CD4-positive, CD25-positive, alpha-beta regulatory T cell (primary cell): ENCODE results near the gene GPC5. TPM values are rescaled to one million over a fixed set of nuclear protein-coding genes. Genes with fewer than 3 reads are reported as not detected.

ENCODE experiments used
- ATAC-seq, 2 donors: fragments of 150-1000 bp; cut with Tn5 transposase; one replicate each; pipeline ENCODE4 v1.10.0; 2021; ENCODE audit warnings: low read depth in 2 of 2, moderate number of reproducible peaks in 2 of 2, moderate library complexity in 1 of 2
- DNase-seq, 3 donors: peaks; one replicate each; pipeline versions ENCODE4 v3.0.0 to v3.0.0-alpha.2; 2012 to 2022; ENCODE audit warnings: mixed read lengths in 1 of 3
- H3K27ac ChIP-seq: one replicate; pipeline ENCODE4 v1.7.0; 2013; ENCODE audit warnings: mild to moderate bottlenecking, low read length; ENCODE audit not compliant: insufficient read depth, poor library complexity, severe bottlenecking
- H3K27me3 ChIP-seq: one replicate; pipeline ENCODE4 v1.7.0; 2013; ENCODE audit warnings: low read length; ENCODE audit not compliant: control insufficient read depth, insufficient read depth
- H3K36me3 ChIP-seq: one replicate; pipeline ENCODE4 v1.7.0; 2013; ENCODE audit warnings: mild to moderate bottlenecking, low read length, moderate library complexity; ENCODE audit not compliant: control insufficient read depth, insufficient read depth
- H3K4me1 ChIP-seq: 2 replicates; pipeline ENCODE4 v1.7.0; 2013; ENCODE audit warnings: mild to moderate bottlenecking, low read length; ENCODE audit not compliant: insufficient read depth, control insufficient read depth, poor library complexity, severe bottlenecking
- H3K4me3 ChIP-seq: one replicate; pipeline ENCODE4 v1.7.0; 2013; ENCODE audit warnings: low read depth, mild to moderate bottlenecking, low read length, moderate library complexity
- H3K9me3 ChIP-seq, 2 experiments: 1 replicate in 1 of 2; 2 replicates in 1 of 2; pipeline ENCODE4 v1.7.0; 2013; ENCODE audit warnings: low read length in 2 of 2, mild to moderate bottlenecking in 1 of 2, moderate library complexity in 1 of 2; ENCODE audit not compliant: control insufficient read depth in 2 of 2
- H3K27ac Mint-ChIP-seq, 3 donors: one replicate each; pipeline ENCODE4 v1.8.0; 2020 to 2022; ENCODE audit warnings: mild to moderate bottlenecking in 3 of 3, mixed read lengths in 3 of 3, moderate library complexity in 2 of 3
- H3K27me3 Mint-ChIP-seq: one replicate; pipeline ENCODE4 v1.8.0; 2022; ENCODE audit warnings: mild to moderate bottlenecking, mixed read lengths
- H3K36me3 Mint-ChIP-seq: one replicate; pipeline ENCODE4 v1.8.0; 2020; ENCODE audit warnings: mixed read lengths
- H3K4me1 Mint-ChIP-seq, 4 donors: one replicate each; pipeline ENCODE4 v1.8.0; 2020 to 2022; ENCODE audit warnings: mixed read lengths in 4 of 4, mild to moderate bottlenecking in 1 of 4
- H3K4me3 Mint-ChIP-seq, 4 donors: one replicate each; pipeline ENCODE4 v1.8.0; 2020 to 2022; ENCODE audit warnings: mild to moderate bottlenecking in 4 of 4, mixed read lengths in 4 of 4, moderate library complexity in 3 of 4
- H3K9me3 Mint-ChIP-seq, 7 donors: one replicate each; pipeline ENCODE4 v1.8.0; 2020 to 2022; ENCODE audit warnings: mixed read lengths in 7 of 7, mild to moderate bottlenecking in 3 of 7, moderate library complexity in 2 of 7
- polyA plus RNA-seq, 4 donors: library from polyadenylated mRNA; unstranded; fragments of 300-500 nt; fragmentation: Illumina TruSeq; gene quantifications; one replicate each; pipeline ENCODE4 v1.2.3, GENCODE V29; 2021
- total RNA-seq: library from RNA; stranded (reverse); gene quantifications from one replicate; pipeline ENCODE4 v1.2.3, GENCODE V29; 2022

GPC5 gene
- total and polyA plus RNA-seq, 5 donors from 2014 or later = 0.29 to 0.81 (median 0.59) TPM; not detected in 2

- no peak overlapping the region for H3K4me3 ChIP-seq
- no peaks in the 10 kb centered on the region for H3K4me1 ChIP-seq
- H3K27ac ChIP-seq = no peak overlapping the region
- Mint-ChIP-seq H3K27ac (no peak overlapping the region), H3K4me3 (no peak overlapping the region), H3K27me3 (peaks cover 4% of the 10 kb centered on the region), H3K4me1 (no peaks in the 10 kb centered on the region), H3K36me3 (no peaks in the 10 kb centered on the region), H3K9me3 (peaks cover 0 to 6% (median 0%) of the 10 kb centered on the region in 7 donors)
- H3K36me3 ChIP-seq = no peaks in the 10 kb centered on the region
- H3K27me3 ChIP-seq = no peaks in the 10 kb centered on the region
- no peak for ATAC-seq
- DNase-seq = no peak
- H3K9me3 ChIP-seq = no peaks in the 10 kb centered on the region
Observed at GRCh38 chr13:91572439-91572838, 174.0 kb downstream of the GPC5 start.

GRCh38 chr13:91572944-91573598 lies 174.7 kb downstream of the GPC5 start:
- DNase-seq = no peak
- no peaks in the 10 kb centered on the region for H3K36me3 ChIP-seq
- no peak overlapping the region for H3K27ac ChIP-seq
- Mint-ChIP-seq H3K36me3 (no peaks in the 10 kb centered on the region), H3K9me3 (peaks cover 0 to 8% (median 0%) of the 10 kb centered on the region in 7 donors), H3K4me1 (no peaks in the 10 kb centered on the region), H3K27ac (no peak overlapping the region), H3K27me3 (peaks cover 4% of the 10 kb centered on the region), H3K4me3 (no peak overlapping the region)
- no peaks in the 10 kb centered on the region for H3K4me1 ChIP-seq
- no peak overlapping the region for H3K4me3 ChIP-seq
- no peak for ATAC-seq
- no peaks in the 10 kb centered on the region for H3K9me3 ChIP-seq
- no peaks in the 10 kb centered on the region for H3K27me3 ChIP-seq

- Histone ChIP-seq H3K9me3 (no peaks in the 10 kb centered on the region), H3K4me3 (no peak overlapping the region), H3K4me1 (no peaks in the 10 kb centered on the region), H3K27ac (no peak overlapping the region), H3K27me3 (no peaks in the 10 kb centered on the region), H3K36me3 (no peaks in the 10 kb centered on the region)
- Mint-ChIP-seq H3K4me1 (no peaks in the 10 kb centered on the region), H3K9me3 (peaks cover 0 to 8% (median 3%) of the 10 kb centered on the region in 7 donors), H3K36me3 (no peaks in the 10 kb centered on the region), H3K27me3 (peaks cover 4% of the 10 kb centered on the region), H3K27ac (no peak overlapping the region), H3K4me3 (no peak overlapping the region)
- ATAC-seq (no peak), DNase-seq (no peak)
Observed at GRCh38 chr13:91574766-91575165, 176.3 kb downstream of the GPC5 start.

- no peaks in the 10 kb centered on the region for H3K36me3 ChIP-seq
- no peak overlapping the region for H3K4me3 ChIP-seq
- Mint-ChIP-seq H3K27ac (no peak overlapping the region), H3K4me1 (no peaks in the 10 kb centered on the region), H3K36me3 (no peaks in the 10 kb centered on the region), H3K27me3 (peaks cover 4% of the 10 kb centered on the region), H3K9me3 (peaks cover 0 to 8% (median 2%) of the 10 kb centered on the region in 7 donors), H3K4me3 (no peak overlapping the region)
- DNase-seq (no peak), ATAC-seq (no peak)
- H3K27me3 ChIP-seq = no peaks in the 10 kb centered on the region
- H3K4me1 ChIP-seq = no peaks in the 10 kb centered on the region
- no peaks in the 10 kb centered on the region for H3K9me3 ChIP-seq
- H3K27ac ChIP-seq = no peak overlapping the region
Observed at GRCh38 chr13:91576590-91576989, 178.2 kb downstream of the GPC5 start.

GRCh38 chr13:91579320-91579719 lies 180.9 kb downstream of the GPC5 start:
- H3K4me3 Mint-ChIP-seq = no peak overlapping the region
- Histone ChIP-seq H3K36me3 (no peaks in the 10 kb centered on the region), H3K4me1 (no peaks in the 10 kb centered on the region), H3K9me3 (peaks cover 0 to 2% of the 10 kb centered on the region in 2 experiments), H3K4me3 (no peak overlapping the region), H3K27ac (no peak overlapping the region), H3K27me3 (no peaks in the 10 kb centered on the region)
- H3K4me1 Mint-ChIP-seq = no peaks in the 10 kb centered on the region
- no peaks in the 10 kb centered on the region for H3K27me3 Mint-ChIP-seq
- no peak overlapping the region for H3K27ac Mint-ChIP-seq
- peaks cover 0 to 8% (median 2%) of the 10 kb centered on the region in 7 donors for H3K9me3 Mint-ChIP-seq
- ATAC-seq = no peak
- H3K36me3 Mint-ChIP-seq = no peaks in the 10 kb centered on the region
- no peak for DNase-seq

- Histone ChIP-seq H3K27me3 (no peaks in the 10 kb centered on the region), H3K4me3 (no peak overlapping the region), H3K9me3 (peaks cover 0 to 2% of the 10 kb centered on the region in 2 experiments), H3K36me3 (no peaks in the 10 kb centered on the region), H3K4me1 (no peaks in the 10 kb centered on the region), H3K27ac (no peak overlapping the region)
- H3K27ac Mint-ChIP-seq = no peak overlapping the region
- ATAC-seq (no peak), DNase-seq (no peak)
- no peaks in the 10 kb centered on the region for H3K4me1 Mint-ChIP-seq
- H3K36me3 Mint-ChIP-seq = no peaks in the 10 kb centered on the region
- no peaks in the 10 kb centered on the region for H3K27me3 Mint-ChIP-seq
- H3K9me3 Mint-ChIP-seq = peaks cover 0 to 8% (median 2%) of the 10 kb centered on the region in 7 donors
- H3K4me3 Mint-ChIP-seq = no peak overlapping the region
Observed at GRCh38 chr13:91580749-91581148, 182.3 kb downstream of the GPC5 start.

GRCh38 chr13:91586609-91587008 lies 188.2 kb downstream of the GPC5 start:
- ATAC-seq = no peak
- no peak overlapping the region for H3K27ac ChIP-seq
- no peak for DNase-seq
- Mint-ChIP-seq H3K27me3 (no peaks in the 10 kb centered on the region), H3K27ac (no peak overlapping the region), H3K4me3 (no peak overlapping the region), H3K36me3 (no peaks in the 10 kb centered on the region), H3K4me1 (no peaks in the 10 kb centered on the region), H3K9me3 (peaks cover 0 to 4% (median 0%) of the 10 kb centered on the region in 7 donors)
- H3K4me3 ChIP-seq = no peak overlapping the region
- H3K27me3 ChIP-seq = no peaks in the 10 kb centered on the region
- H3K4me1 ChIP-seq = no peaks in the 10 kb centered on the region
- H3K36me3 ChIP-seq = no peaks in the 10 kb centered on the region
- peaks cover 0 to 5% of the 10 kb centered on the region in 2 experiments for H3K9me3 ChIP-seq

GRCh38 chr13:91588541-91588940 lies 190.1 kb downstream of the GPC5 start:
- peaks cover 0 to 4% (median 1%) of the 10 kb centered on the region in 7 donors for H3K9me3 Mint-ChIP-seq
- Histone ChIP-seq H3K27me3 (no peaks in the 10 kb centered on the region), H3K9me3 (peaks cover 0 to 3% of the 10 kb centered on the region in 2 experiments), H3K4me1 (no peaks in the 10 kb centered on the region), H3K27ac (no peak overlapping the region), H3K36me3 (no peaks in the 10 kb centered on the region), H3K4me3 (no peak overlapping the region)
- no peaks in the 10 kb centered on the region for H3K4me1 Mint-ChIP-seq
- H3K36me3 Mint-ChIP-seq = no peaks in the 10 kb centered on the region
- no peak overlapping the region for H3K4me3 Mint-ChIP-seq
- no peak overlapping the region for H3K27ac Mint-ChIP-seq
- DNase-seq (no peak), ATAC-seq (no peak)
- H3K27me3 Mint-ChIP-seq = no peaks in the 10 kb centered on the region
